Activated CD4-positive, alpha-beta T cell treated with anti-CD3 and anti-CD28 coated beads, Interleukin-10, Interleukin-2, amounts not matched to agents 100 ng/mL and 50 ng/mL, durations not matched to agents 16 hours and 8 hours (primary cell): ENCODE results near the gene LEAP2.
A peak's percentile ranks its signal among the peaks of the same experiment; 100 is the strongest.

Source experiments
- DNase-seq: peaks from one replicate; pipeline ENCODE4 v3.0.0-alpha.2; 2020

The LEAP2 gene, protein sequence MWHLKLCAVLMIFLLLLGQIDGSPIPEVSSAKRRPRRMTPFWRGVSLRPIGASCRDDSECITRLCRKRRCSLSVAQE

DNA sequence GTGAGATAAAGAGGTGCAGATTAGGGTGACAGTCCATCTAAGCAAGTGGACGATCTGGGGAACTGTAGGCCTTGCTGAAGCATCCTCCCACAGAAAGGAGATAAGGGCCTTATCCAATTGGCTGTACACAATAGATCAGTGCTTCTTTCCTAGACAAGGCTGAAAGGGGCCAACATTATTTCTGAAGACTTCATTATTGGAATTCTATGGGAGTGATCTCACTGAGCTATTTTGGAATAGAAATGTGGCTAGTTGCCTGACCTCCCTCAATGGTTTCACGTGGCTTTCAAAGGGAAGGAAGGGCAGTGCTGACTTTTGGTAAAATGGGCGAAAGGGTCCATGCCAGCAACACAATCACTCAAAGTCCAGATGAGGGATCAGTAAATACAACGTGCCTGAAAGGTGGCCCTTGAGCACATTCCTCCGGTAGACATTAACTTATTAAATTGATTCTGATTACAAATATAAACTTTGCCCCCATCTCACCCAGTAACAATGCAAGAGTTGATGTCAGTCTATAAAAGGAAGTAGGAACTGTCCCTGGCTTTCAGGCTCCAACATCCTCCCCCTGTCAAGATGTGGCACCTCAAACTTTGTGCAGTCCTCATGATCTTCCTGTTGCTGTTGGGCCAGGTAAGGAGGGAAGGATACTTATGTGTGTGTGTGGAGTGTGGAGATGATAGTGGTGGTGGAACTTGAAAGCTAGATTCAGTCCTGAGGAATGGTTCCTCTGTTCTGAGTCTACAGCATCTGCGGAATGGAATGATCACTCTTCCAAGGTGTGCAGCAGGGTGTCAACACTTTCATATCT lies at the start of gene LEAP2:
Gene LEAP2 (plus strand): TSS at position 550 of the 811 bp plus-strand sequence. CDS start 27 bp downstream, at position 577.
- no peak for DNase-seq

DNA sequence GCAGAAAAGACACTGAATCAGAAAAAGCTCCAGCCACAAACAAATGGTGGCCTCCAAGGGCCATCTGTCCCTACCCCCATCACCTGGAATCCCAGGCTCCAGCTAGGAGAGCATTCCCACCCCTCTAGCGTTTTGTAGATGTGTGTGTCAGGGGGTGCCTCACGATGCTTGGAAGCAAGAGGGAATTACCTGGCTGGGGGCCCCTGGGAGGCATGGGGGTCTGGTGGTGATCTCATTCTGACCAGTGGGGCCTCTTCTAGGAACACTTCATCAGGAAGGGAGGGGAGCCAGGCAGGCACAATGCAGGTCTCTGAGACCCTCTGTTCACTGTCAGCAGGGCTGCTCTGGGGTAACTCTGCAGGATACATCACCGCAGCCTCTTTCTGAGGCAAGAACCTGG lies 49.0 kb upstream of the LEAP2 start:
- no peak for DNase-seq

DNA sequence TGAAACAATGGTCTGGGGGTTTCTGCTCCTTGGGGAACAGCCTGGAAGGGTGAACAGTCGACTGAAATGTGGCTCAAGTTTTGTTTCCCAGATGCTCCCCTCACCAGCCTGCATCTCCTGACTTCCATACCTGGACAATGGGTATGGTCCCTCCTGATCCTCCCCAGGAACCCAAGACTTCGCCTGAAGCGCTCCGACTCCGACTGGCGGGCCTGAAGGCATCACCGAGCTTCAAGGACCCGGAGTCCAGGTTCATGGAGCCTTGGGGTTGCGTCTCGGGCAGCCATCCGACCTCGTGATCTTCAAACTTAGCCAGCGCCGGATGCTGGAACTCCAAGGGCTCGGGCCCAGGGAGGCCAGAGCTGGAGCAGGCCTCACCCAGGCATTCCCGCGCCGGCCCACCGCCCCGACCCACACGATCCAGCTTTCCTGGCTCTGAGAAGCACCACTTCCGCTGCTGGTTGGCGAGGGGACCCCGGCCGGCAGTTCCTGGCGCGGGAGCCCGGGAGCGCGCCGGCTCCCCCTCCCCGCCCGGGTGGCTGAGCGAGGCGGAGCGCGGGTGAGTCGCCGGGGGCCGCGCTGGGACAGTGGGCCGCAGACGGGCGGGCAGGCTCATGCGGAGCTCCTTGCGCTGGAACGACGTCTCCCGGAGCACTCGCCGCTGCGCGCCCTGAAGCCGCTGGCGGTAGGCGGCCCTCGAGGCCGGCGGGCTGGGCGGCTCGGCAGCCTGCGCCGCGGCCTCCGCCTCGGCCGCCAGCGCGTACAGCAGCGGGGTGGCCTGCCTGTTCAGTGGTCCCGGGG lies 48.2 kb upstream of the LEAP2 start:
- no peak for DNase-seq

DNA sequence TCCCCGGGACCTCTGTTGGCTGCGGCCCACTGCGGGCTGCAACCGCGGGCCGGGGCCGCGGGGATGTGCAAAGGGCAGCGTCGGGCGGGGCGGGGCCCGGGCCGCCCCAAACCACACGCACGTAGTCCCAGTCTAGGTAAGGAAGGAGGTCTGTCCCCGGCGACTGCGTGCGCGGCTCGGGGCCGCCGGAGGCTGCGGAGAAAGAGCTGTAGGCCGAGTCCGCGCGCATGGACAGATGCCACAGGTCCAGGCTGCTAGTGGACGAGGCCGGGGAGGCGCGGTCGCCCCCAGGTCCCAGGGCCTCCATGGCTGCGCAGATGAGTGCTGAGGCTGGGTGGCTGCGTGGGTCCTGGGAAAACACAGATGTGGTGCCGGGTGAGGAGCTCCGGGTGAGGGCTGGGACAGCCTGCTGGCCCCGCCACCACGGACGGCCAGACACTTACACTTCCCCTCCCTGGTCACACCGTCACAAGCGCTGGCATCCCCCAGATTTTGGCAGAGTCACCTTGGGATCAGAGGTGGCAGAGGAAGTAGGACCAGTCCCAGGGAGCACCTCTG lies 47.6 kb upstream of the LEAP2 start:
- peak; percentile 28 for DNase-seq

DNA sequence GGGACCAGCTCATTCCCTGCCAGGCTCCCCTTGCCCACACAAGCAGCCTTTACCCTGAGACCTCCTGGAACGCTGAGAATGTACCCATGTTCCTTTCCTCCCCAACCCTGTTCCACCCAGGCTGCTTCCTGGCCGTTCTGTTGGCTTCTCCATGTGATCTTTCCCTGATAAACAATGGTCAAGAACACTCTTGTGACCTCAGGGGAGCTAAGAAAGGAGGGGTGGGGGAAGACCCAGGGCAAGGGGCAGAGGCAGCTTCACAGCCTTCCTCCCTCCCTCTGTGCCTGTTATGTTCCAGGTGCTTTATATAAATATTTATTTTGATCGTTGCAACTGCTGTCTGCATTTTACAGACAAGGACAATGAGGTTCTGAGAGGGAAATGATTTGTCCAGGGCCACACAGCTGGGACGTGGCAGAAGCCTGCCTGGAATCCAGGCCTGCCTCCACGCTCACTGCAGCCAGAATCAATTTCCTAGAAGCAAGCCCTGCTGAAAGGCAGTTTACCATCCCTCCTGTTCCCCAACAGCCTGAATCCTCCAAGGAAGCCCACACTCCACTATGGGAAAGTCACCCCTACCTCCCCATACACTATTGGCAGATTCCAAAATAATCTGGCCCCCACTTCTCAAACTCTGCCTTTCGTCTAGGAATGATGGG lies 46.9 kb upstream of the LEAP2 start:
- no peak for DNase-seq

DNA sequence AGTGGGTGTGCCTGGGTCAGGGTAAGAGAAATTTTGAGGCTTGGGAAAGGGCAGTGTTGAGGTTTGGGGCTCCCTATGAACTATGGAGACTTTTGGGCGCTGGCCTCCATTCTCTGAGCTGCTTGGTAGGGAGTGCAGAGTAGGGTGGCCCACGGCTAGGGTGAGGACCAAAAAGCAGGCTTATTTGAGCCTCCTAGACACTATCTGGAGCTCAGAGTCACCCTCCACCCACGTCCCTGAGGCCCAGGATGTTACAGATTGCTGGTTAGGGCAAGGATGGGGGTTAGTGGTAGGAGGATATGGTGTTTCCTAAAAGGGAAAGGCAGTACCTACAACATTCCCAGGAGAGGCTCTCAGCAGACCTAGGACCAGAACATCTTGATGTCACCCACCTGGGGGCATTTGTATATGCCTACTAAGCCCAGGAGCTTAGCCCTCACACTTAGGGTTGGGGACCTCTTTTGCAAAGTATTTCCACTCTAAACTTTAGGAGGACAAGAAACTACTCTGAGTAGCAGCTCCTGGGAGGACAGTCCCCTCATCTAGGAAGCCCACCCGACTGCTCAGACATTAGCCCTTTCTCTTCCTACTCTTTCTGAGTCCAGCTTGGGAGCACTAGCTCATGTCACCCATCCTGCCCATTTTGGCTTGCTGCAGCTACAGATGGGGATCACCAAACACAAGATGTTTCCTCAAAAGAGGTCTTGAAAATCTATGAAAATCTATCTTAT lies 45.4 kb upstream of the LEAP2 start:
- no peak for DNase-seq

DNA sequence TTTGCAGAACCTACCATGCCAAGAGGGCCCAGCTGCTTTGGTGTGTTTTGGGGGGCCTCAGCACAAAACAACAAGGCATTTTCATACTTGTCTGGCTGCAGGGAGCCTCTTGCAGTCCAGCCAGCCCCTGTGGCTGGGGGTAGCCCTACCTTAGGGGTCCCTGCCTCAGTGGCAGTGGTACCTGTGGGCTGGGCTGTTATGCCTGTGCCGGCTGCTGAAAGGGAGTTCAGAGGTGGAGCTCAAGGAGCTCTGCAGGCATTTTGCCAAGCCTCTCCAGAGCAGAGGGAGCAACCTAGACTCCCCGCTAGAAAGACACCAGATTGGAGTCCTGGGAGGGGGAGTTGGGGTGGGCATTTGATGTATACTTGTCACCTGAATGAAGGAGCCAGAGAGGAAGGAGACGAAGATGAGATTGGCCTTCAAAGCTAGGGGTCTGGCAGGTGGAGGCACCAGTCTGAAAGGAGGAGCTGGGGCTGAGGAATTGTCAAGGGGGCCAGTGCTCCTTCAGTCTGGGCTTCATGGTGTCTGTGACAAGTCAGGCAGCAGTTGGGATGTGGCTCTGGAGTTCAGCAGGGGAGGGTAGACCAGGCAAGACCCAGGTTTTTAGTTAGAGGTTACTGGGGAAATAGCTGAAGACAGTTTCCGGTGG lies 44.5 kb upstream of the LEAP2 start:
- no peak for DNase-seq

DNA sequence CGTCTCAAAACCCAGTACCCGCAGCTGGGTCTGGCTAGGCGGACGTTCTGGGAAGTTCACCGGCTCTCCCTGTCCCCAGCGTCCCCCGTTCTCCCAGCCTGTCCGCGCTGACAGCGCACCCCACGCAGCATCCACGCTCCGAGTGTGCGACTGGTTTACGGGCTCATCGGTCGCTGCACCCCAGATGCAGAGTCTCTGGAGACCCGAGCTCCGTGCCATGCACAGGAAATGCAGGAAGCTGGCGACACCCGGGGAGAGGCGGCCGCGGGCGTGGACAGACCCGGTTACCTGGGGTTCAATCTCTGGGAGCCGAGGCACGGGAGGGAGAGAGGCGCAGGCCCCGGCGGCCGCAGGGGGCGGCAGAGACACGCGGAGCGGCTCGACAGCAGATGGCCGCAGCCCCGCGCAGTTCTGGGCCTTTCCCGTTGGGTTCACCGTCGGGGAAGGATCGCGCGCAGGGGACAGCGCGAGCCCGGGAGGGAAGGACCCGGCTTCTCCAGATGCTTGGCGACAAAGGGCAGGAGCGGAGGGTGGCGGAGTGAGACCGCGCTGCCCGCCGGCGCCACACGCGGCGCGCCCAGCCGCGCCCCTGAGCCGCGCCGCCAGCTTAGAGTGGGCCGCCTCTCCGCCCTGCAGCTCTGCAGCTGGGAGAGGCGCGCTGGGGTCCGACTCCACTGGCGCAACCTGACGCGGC lies 43.6 kb upstream of the LEAP2 start:
- DNase-seq, result peak; percentile 74

DNA sequence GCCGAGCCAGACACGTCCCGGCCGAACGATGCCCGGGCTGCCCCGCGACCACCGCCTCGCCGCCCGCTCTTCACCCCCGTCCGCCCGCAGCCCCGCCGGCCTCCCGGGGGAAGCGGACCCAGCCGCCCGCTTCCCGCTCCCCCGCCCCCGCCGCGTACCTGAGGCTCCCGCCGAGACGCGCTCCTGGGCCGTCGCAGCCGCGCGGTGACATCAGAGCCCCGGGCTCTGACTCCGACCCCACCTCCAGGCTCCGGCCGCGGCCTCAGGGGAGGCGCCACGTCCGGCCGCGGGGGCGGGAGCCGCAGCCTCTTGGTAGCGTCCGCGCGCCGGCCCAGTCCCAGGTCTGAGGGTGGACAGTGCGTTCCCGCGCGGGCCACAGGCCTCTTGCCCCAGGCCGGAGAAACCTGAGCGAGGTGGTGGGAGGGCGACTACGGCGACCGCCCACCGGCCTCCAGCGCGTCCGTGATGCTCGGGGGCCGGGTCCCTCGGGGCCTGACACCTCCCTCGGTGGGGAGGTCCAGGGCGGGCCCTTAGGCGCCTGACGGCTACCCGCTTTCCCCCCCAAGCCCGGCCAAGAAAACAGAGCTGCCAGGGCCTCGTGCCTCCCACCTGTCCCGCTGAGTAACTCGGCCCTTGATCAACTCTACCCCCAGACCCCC lies 42.9 kb upstream of the LEAP2 start, which contains the start of gene SHROOM1:
Gene SHROOM1 (minus strand): TSS at position 212 of the 659 bp plus-strand sequence. CDS start 4,507 bp downstream, outside the sequence.
- peak; percentile 34 for DNase-seq

DNA sequence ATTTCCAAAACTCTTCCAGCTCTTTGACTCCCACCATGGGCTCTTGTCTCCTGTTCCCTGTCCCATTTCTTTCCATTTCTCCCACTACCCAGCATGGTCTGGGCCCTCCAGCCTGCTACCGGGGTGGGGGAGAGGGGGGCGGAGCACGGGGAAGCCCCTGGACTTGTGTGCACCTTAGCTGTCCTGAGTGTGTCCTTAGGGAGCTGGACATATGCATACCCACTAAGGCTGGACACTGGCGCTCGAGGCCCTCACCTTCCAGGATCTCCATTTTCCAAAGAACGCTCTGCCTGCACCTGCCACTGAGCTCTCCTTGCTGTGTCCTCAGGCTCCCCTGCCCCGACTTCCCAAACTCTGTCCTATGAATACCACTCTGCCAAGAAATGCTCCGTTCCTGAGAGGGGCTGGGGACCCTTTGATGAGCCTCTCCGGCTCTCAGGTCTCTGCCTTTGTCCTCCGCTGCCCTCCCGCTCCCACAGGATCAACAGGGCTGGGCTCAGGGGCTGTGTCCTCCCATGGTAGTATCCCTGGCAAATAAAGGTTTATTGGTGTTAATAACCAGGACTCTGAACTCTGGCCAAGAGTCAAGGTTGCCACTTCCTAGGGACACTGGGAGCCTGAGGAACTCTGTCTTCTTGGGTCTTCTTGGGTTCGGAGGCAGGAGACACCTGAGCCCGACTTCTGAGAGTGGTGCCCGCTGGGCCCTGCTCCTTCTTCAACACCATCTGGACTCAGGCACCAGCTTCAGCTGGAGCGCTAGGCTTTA lies 42.2 kb upstream of the LEAP2 start:
- no peak for DNase-seq

DNA sequence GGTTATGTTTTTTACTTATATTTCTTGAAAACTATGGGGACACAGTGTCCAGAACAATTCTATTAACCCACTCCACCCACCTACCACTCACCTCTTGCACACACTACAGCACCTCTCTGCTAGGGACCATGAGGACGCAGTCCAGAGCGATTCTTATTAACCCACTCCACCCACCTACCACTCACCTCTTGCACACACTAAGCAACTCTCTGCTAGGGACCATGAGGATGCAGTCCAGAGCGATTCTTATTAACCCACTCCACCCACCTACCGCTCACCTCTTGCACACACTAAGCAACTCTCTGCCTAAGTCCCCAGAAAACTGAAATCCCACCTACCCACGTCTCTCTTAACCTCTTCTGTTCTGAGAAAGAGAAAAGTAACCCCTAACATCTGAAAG lies 40.9 kb upstream of the LEAP2 start:
- no peak for DNase-seq

DNA sequence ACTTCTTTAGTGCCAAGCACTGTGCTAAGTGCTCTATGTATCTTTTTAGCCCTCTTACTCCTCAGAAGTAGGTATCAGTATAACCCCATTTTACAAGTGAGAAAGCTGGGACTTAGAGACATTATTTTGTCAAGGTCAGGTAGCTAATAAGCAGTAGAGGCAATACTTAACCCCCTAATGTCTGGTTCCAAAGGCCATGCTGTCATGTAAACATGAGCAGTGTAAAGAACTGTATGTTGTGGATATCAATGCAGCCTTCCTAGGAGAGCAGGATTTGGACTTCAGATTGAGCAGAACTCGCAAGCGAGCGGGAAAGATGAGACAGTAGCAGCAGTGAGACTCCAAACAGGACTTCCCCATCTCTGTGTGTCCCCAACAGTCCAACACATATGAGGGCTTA lies 39.4 kb upstream of the LEAP2 start:
- DNase-seq, result no peak

DNA sequence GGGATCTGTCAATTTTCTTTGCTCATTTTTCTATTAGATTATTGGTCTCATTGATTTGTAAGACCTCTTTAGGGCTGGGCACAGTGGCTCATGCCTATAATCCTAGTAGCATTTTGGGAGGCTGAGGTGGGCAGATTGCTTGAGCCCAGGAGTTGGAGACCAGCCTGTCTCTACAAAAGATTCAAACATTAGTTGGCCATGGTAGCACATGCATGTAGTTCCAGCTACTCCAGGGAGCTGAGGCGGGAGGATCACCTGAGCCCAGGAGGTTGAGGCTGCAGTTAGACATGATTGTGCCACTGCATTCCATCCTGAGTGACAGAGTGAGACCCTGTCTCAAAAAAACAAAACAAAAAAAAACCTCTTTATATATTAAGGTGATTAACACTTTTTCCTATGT lies 36.6 kb upstream of the LEAP2 start:
- DNase-seq, result no peak

DNA sequence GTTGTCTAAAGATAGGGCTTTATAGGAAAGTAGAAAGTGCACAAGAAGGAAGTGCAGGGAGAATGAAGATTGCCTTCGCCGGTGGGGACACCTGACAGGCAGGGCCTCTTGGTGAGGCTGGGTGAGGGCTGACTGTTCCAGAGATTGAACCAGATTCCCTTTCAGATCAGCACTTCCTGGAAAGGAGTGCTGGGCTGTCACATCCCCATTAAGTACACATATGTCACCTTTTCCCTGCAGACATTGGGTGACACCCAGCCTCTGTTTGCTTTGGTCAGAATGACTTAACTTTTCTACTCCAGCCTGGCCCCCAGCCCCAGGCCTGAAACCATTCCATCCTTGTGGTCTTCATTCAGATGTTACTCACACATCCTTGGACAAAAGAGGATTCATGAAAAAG lies 35.6 kb upstream of the LEAP2 start:
- DNase-seq, result no peak

DNA sequence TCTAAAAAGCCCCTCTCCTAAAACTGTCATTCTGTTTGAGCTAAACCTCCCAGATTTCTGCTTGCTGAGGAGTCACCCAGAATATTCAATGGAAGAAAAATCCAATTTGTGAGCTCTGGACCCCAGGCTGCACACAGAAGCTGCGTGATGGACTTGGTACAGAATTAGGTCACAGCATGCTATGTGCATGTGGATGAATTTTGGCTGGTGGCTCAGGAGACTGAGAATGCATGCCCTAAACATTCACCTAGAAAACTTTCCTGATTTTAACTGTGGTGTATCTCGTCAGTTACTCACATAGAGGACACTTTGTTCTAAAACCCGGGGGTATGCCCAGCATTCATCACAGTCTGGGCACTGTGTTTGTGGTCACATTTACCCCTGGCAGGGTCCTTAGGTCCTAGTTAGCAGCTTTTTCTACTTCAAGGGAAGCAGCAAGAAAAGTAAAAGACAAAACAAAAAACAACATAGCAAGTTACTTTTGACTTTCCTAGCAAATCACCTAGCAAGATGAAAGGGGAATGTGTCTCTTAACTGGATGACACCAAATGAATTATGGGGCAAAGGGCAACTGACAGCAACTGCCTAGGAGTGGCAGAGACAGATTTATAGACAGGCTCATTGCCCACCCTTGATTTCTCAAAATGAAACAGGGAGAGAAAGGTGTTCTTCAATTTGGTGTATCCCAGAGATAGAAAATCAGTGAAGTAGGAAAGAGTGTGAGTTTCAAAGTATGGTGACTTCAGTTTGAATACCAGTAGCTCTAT lies 34.8 kb upstream of the LEAP2 start:
- DNase-seq, result no peak

DNA sequence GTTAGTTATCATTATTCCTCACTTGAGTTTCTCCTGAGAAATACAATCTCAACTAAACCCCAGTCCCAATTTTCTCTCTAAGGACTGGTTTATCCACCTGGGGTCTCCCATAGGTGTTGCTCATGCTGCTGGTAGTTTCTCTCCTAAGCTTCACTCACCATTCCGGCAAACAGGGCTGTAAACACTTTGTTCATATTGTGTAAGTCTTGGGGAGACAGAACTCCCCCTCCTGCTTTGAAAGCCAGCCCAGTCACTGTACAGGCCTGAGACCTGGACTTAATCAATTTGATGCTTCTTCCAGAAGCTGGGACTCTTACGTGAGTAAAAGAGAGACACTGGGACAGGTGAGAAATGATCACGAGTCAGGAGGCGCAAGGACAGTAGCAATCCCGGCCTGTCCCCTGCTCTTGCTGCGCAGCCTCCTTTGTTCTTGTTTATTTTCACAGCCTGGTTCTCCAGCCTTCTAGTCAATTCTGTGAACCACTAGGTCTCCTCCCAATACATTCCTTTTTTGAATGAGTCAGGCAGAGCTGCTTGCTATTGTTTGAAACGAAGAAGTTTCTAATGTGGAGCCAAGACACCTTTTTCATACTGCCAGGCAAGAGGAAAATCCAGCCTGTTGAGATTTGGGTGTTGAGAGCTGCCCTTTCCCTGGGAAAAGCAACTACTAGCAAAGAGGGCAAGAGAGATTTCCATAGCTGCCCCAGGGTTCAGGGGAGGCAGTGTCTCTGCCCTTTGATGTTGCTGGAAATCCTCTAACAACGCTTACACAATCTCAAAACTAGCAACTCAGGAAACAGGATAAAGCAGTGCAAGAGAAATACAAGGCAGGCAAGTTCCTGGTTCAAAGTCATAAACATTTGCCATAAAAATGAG lies 33.8 kb upstream of the LEAP2 start:
- DNase-seq, result no peak

DNA sequence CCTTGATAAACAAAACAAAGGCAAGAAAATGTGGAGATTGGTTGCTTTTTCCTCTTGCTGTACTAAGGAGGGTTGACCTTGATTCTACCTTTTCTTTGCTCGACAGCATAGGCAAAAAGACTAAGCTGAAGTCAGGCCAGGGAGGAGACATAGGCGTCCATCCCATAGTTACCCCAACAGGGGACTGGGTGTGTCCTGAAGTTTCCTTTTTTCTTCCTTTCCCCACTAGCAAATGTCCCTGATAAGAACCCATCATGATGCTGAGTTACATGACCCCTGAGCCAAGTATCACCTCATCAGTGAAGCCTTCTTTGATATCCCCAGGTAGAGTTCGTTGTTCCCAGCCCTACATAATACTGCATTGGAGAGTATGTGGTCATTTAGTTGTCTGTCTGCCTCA lies 33.2 kb upstream of the LEAP2 start:
- no peak for DNase-seq

DNA sequence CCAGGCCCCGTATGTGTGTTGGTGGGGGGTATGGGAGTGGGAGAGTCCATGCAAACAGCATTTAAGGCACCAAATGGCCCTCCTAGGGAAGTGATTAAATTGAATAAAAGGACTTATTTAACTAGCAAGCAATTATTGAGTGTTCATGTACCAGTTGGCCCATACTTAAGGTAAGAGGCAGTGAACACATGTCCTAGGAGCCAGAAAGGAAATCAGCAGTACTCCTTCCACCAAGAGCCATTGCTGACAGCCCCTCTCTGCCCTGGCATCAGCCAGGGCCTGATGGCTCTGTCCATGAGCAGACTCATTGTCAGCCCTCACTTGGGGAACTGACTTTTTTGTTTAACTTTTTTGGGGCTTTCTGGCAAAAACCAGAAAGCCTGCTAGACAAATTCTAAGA lies 32.6 kb upstream of the LEAP2 start:
- DNase-seq, result no peak
